Measurements from ENCODE around the gene FILIP1L.

DNA sequence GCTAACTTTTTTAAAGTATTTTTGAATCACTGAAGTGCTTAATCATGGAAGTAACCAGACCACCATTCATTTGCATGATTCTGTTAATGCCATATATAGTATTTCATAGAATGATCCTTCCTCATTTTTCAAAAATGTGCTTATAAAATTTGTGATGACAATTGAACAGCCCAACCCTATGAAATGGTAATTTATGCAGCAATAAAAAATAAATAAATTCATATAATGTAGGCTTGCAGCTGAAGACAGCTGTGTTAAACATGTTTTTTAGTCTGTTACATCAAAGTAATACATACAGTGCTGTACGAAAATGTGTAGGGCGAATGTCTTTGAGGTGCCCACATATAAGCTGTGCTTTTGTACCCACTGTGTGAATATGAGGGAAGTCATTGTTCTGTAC lies 131.7 kb downstream of the FILIP1L start:
- TF ChIP-seq ZFP30 (CRISPR knock-in tag; IDR thresholded peaks at IDR 0.05) (no peak), RARB (CRISPR knock-in tag; IDR thresholded peaks at IDR 0.05) (no peak), ISL1 (CRISPR knock-in tag; IDR thresholded peaks at IDR 0.05) (no peak), ARNTL (CRISPR knock-in tag; IDR thresholded peaks at IDR 0.05; ENCODE audit: borderline replicate concordance, low read depth) (no peak), TCF4 (CRISPR knock-in tag; IDR thresholded peaks at IDR 0.05; ENCODE audit: borderline replicate concordance) (no peak), ZC3H10 (CRISPR knock-in tag; IDR thresholded peaks at IDR 0.05) (no peak), ZNF8 (CRISPR knock-in tag; IDR thresholded peaks at IDR 0.05) (no peak), ZFP3 (CRISPR knock-in tag; IDR thresholded peaks at IDR 0.05) (no peak), ZNF70 (CRISPR knock-in tag; IDR thresholded peaks at IDR 0.05) (no peak), GLIS3 (CRISPR knock-in tag; IDR thresholded peaks at IDR 0.05) (no peak), ZNF565 (CRISPR knock-in tag; conservative IDR thresholded peaks at IDR 0.05; ENCODE audit: low read depth) (no peak)
- TF ChIP-seq, protein P1, sequence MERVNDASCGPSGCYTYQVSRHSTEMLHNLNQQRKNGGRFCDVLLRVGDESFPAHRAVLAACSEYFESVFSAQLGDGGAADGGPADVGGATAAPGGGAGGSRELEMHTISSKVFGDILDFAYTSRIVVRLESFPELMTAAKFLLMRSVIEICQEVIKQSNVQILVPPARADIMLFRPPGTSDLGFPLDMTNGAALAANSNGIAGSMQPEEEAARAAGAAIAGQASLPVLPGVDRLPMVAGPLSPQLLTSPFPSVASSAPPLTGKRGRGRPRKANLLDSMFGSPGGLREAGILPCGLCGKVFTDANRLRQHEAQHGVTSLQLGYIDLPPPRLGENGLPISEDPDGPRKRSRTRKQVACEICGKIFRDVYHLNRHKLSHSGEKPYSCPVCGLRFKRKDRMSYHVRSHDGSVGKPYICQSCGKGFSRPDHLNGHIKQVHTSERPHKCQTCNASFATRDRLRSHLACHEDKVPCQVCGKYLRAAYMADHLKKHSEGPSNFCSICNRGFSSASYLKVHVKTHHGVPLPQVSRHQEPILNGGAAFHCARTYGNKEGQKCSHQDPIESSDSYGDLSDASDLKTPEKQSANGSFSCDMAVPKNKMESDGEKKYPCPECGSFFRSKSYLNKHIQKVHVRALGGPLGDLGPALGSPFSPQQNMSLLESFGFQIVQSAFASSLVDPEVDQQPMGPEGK (CRISPR knock-in tag; IDR thresholded peaks at IDR 0.05; ENCODE audit: borderline replicate concordance): no peak
- TF ChIP-seq, protein P2, sequence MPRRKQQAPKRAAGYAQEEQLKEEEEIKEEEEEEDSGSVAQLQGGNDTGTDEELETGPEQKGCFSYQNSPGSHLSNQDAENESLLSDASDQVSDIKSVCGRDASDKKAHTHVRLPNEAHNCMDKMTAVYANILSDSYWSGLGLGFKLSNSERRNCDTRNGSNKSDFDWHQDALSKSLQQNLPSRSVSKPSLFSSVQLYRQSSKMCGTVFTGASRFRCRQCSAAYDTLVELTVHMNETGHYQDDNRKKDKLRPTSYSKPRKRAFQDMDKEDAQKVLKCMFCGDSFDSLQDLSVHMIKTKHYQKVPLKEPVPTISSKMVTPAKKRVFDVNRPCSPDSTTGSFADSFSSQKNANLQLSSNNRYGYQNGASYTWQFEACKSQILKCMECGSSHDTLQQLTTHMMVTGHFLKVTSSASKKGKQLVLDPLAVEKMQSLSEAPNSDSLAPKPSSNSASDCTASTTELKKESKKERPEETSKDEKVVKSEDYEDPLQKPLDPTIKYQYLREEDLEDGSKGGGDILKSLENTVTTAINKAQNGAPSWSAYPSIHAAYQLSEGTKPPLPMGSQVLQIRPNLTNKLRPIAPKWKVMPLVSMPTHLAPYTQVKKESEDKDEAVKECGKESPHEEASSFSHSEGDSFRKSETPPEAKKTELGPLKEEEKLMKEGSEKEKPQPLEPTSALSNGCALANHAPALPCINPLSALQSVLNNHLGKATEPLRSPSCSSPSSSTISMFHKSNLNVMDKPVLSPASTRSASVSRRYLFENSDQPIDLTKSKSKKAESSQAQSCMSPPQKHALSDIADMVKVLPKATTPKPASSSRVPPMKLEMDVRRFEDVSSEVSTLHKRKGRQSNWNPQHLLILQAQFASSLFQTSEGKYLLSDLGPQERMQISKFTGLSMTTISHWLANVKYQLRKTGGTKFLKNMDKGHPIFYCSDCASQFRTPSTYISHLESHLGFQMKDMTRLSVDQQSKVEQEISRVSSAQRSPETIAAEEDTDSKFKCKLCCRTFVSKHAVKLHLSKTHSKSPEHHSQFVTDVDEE (CRISPR knock-in tag; IDR thresholded peaks at IDR 0.05): no peak
- TF ChIP-seq, protein P3, sequence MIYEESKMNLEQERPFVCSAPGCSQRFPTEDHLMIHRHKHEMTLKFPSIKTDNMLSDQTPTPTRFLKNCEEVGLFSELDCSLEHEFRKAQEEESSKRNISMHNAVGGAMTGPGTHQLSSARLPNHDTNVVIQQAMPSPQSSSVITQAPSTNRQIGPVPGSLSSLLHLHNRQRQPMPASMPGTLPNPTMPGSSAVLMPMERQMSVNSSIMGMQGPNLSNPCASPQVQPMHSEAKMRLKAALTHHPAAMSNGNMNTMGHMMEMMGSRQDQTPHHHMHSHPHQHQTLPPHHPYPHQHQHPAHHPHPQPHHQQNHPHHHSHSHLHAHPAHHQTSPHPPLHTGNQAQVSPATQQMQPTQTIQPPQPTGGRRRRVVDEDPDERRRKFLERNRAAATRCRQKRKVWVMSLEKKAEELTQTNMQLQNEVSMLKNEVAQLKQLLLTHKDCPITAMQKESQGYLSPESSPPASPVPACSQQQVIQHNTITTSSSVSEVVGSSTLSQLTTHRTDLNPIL (CRISPR knock-in tag; IDR thresholded peaks at IDR 0.05; ENCODE audit: low read depth): no peak
